IPS DF 4.7 (cell line): Measurements from ENCODE around the gene AP5Z1.

Source experiments
- DNase-seq: peaks from one replicate; pipeline ENCODE4 v3.0.0-alpha.2; 2013; ENCODE audit warnings: low spot score; ENCODE audit errors: extremely low read depth

AP5Z1 gene, protein sequence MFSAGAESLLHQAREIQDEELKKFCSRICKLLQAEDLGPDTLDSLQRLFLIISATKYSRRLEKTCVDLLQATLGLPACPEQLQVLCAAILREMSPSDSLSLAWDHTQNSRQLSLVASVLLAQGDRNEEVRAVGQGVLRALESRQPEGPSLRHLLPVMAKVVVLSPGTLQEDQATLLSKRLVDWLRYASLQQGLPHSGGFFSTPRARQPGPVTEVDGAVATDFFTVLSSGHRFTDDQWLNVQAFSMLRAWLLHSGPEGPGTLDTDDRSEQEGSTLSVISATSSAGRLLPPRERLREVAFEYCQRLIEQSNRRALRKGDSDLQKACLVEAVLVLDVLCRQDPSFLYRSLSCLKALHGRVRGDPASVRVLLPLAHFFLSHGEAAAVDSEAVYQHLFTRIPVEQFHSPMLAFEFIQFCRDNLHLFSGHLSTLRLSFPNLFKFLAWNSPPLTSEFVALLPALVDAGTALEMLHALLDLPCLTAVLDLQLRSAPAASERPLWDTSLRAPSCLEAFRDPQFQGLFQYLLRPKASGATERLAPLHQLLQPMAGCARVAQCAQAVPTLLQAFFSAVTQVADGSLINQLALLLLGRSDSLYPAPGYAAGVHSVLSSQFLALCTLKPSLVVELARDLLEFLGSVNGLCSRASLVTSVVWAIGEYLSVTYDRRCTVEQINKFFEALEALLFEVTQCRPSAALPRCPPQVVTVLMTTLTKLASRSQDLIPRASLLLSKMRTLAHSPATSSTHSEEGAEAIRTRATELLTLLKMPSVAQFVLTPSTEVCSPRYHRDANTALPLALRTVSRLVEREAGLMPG

GRCh38 chr7:4775250-4775847, at the start of gene AP5Z1:
Gene AP5Z1, plus strand, starts transcription at chr7:4775623. Its CDS starts 93 bp downstream, at chr7:4775716.
- no peak for DNase-seq

DNA sequence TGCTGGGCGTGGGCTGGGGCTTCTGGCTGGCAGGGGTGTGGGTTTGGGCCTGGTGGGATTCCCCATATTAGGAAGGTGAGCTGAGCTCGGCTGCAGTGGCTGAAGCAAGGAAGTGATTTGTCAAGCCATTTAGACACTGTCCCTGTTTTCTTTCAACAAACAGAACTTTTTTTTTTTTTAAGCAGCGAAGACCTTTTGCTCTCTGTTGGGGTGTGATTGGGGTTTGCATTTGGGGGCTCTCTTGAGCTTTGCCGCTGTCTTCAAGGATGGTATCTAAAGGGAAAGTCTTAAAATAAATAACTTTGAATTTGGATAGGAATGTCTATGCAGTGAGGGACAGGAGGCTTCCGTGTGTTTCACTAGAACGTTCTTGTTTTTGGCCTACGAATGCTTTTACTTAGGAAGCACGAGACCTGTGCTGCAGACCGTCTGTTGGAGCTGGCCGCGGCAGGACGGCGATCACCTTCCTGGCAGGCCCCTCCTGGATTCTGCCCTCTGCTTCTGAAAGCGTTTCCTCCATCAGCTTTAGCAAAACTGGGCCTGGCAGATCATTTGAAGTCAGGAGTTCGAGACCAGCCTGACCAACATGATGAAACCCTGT, 49.5 kb upstream of the AP5Z1 start:
- no peak for DNase-seq

DNA sequence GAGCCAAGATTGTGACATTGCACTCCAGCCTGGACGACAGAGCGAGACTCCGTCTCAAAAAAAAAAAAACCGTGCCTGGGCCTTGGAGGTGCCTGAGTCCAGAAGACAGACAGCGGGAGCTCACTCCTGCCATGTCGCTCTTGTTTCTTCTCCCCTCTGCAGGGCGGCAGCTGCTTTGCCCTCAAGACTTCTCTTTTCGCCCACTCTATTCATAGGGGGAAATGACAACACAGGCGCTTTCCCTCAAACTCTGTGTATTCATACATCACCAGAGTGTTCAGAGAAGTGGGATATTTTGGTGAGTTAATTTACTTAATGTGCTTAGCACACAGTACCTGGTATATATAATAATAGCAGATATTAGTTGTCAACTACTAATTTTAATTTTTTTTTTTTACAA, 48.9 kb upstream of the AP5Z1 start:
- DNase-seq: no peak

GRCh38 chr7:4727914-4728705, 47.3 kb upstream of the AP5Z1 start:
- no peak for DNase-seq

DNA sequence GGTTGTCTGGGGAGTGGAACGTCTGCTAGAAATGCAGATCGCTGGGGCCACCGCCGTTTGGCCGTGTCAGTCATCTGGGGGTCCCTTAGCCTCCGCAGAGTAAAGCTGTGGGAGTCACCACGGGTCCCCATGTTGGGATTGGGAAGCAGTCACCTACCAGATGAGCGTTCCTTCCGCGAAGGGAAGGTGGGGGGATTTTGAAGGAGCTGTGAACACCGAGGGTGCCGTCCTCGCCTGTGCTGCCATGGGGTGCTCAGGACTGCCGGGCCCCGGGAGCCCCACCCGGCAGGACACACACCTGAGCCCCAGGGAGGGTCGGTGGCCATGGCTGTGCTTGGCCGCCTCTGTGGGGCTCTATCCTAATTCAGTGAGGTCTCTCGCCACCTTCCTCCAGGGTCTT, 46.2 kb upstream of the AP5Z1 start:
- DNase-seq: no peak

DNA sequence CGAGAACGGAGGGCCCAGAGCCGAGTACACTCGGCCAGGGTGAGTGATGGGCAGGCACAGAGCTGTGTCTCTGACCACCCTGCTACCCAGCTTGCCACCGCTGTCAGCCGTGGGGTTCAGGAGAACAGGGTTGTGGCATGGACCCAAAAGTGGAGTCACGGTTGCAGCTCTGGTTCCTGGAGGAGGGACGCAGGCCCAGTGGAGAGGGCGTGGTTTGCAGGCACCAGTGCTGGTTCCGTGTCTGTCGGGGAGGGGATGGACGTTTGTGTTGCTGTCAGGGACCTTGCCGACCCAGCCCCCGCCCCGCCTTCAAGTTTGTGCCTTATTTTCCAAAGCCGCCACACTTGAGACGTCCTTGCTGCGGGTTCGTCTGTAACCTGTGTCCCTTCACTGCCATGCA, 45.1 kb upstream of the AP5Z1 start:
- DNase-seq: no peak

- no peak for DNase-seq
Observed at GRCh38 chr7:4730971-4731370, 44.5 kb upstream of the AP5Z1 start.

GRCh38 chr7:4731803-4732202, 43.6 kb upstream of the AP5Z1 start:
- DNase-seq: no peak

DNA sequence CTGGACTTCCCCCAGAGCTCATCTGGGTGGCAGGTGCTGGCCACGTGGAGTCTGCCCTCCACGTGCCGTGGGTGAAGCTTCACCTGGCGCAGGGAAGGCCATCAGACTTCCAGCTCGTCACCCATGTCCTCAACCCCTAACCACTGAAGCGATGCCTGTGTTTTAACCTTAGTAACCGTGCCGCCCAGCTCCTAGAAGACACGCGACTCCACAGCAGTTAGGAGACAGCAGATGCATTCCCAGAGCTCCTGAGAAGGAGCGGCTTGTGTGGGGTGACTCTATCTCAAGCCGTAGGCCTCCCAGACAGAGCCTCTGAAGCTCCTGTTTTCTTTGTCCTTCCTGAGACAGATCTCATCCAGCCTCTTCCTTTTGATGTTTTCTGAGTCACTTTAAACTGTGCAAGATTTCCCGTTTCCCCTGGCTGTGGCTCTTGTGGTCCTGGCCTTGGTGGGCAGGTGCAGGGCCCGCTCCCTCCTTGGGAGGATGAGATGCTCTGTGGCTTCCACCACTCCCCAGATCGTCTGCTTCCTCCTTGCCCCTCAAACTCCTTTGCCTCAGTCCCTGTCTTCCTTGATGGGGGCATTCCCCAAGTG, 41.4 kb upstream of the AP5Z1 start:
- DNase-seq: no peak

GRCh38 chr7:4734587-4735345, 40.7 kb upstream of the AP5Z1 start:
- DNase-seq: no peak

GRCh38 chr7:4737300-4737699, 38.1 kb upstream of the AP5Z1 start:
- DNase-seq: no peak

DNA sequence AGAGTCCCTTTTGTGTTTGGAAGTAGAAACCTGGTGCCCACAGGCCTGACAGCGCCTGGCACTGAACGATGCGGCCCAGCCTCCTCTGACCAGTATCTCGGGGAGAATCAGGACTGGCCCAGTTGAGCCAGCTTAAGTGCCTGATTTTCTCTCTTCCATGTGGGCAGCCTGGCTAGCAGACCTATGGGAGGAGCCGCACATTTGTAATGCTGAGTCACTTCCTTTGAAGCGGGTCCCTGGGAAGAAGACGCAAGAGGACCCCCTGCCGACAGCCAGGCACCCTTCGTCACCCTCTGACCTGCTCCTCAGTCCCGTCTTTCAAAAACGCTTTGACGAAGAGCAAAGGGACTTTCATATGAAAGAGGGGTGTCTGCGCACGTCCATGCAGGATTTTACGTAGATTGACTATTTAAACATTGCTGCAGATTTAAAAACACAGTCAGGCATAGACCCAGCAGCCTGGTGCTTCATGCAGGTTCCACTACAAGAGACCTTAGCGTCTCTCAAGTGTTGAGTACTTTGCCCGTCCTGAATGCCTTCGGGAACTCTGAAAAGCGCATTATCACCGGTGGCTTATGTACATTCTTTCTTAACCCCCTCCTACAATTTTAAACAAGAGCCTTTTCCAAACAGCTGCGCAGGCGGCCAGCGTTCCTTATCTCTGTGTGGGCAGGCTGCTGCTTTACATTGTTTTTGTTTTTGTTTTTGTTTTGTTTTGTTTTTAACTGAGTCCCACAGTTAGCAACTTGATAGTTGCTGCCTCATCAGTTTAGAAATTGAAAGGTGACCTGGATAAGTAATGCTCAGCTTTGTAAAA, 36.5 kb upstream of the AP5Z1 start:
- DNase-seq: no peak

GRCh38 chr7:4739528-4739992, 35.9 kb upstream of the AP5Z1 start:
- DNase-seq: no peak

DNA sequence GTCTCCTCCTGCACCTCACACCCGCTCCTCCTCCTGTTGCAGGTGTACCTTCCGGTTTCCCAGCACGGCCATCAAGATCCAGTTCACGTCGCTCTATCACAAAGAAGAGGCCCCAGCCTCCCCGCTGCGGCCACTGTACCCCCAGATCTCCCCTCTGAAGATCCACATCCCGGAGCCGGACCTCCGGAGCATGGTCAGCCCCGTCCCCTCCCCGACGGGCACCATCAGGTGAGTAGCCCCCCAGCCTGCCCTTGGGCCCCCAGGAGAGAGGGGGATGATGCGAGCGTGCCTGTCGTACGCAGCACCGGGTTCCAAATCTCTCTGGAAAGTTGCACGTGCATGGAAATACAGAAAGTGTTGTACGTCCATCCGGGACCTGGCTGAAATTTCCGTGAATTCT, 34.6 kb upstream of the AP5Z1 start:
- DNase-seq: no peak

- no peak for DNase-seq
Observed at GRCh38 chr7:4742051-4742573, 33.3 kb upstream of the AP5Z1 start.

GRCh38 chr7:4742852-4743251, 32.6 kb upstream of the AP5Z1 start:
- no peak for DNase-seq

DNA sequence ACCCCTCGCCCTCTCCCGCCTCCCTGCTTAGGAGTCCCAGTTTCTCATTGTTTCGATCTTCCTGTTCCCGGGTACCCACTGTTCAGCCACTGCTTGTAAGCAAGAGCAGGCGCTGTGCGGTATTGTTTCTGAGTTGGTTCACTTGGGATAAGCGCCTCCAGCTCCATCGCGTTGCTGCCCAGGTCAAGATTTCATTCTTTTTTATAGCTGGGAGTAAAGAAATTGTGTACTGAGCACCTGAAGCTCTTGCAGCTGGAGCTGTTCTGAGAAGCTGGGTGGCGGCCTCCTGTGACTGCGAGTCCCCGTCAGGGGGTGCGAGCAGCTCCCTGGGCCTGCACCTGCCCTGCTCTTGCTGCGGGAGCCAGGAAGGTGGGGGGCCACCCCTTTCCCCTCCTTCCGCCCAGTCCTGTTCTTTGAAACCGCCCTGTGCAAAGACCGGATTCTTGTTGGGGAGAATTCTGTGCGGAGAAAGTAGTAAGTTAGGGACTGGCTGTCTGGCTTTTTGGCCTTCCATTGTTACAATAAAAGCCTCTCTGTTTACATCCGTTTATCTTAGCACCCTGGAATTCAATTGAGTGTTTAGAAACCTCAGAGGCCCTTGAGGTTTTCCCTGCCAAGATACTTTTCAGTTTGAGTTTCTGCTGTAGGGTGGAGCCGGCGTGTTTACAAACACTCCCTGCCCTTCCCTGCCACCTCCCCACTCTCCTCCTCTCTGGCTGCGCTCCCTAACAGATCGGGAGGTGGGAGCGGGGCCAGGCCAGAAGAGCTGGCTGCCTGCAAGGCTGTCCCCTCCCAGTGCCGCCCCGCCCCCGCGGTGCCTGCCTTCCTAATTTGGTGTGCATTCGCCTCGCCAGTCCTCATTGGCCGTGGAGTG, 30.8 kb upstream of the AP5Z1 start:
- DNase-seq: no peak
